Measurements from ENCODE around the gene FGFR1OP2.

Gene FGFR1OP2

DNA sequence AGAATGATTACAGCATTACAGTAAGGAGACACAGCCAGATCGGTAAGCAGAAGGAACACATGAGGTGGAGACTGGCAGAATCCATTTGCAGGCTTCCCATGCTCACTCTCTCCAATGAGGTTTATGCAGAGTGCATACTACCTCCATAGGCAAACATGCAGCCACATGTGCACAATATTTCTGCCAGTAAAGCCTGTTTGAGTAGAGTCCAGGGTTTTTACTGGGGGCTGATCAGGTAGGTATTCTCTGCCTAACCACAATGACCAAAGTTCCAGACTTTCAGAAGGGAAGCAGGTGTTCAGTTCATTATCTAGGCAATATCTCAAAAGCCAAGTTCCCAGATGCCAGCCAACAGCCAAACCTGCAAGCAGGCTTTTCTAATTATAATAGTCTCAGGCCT, 31.6 kb upstream of the FGFR1OP2 start:
- H3K4me3 ChIP-seq (ENCODE audit: control insufficient read depth, low read depth, low read length): no peak overlapping the region
- TF ChIP-seq, protein P1, sequence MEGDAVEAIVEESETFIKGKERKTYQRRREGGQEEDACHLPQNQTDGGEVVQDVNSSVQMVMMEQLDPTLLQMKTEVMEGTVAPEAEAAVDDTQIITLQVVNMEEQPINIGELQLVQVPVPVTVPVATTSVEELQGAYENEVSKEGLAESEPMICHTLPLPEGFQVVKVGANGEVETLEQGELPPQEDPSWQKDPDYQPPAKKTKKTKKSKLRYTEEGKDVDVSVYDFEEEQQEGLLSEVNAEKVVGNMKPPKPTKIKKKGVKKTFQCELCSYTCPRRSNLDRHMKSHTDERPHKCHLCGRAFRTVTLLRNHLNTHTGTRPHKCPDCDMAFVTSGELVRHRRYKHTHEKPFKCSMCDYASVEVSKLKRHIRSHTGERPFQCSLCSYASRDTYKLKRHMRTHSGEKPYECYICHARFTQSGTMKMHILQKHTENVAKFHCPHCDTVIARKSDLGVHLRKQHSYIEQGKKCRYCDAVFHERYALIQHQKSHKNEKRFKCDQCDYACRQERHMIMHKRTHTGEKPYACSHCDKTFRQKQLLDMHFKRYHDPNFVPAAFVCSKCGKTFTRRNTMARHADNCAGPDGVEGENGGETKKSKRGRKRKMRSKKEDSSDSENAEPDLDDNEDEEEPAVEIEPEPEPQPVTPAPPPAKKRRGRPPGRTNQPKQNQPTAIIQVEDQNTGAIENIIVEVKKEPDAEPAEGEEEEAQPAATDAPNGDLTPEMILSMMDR (IDR thresholded peaks at IDR 0.05; ENCODE audit: control insufficient read depth, insufficient read depth, low read depth, low read length, missing control alignments): no peak
- DNase-seq (ENCODE audit: low read depth): no peak

DNA sequence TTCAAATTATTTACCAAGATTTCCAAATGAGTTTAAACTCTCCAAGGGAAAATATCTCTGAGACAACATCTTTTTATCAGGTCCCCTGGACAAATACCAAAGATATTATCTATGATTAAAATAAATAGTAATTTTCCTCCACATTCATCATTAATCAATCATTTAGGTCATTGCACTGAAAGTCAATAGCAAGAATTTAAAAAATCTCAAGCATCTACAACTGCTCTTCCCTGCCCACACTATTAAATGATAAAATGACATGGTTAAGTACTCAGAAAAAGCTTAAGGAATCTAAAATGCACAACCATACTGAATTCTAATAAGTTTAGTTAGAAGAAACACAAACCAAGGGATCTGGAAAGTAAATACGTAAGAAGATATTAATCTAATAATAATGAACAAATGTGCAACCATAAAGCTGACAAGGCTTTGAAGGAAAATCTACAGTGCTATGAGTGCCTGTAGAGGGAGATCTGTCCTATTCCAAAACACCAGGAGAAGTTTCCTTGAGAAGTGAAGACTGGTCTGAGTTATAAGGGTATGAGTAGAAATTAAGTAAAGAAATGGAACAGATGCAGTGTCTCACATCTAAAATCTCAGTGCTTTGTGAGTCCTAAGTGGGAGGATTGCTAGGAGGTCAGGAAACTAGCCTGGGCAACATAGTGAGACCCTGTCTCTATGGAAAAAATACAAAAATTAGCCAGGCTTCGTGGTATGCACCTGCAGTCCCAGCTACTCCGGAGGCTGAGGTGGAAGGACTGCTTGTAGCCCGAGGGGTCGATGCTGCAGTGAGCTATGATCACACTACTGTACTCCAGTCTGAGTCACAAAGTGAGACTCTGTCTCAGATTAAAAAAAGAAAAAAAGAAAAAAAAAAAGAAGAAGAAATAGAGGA, 19.7 kb upstream of the FGFR1OP2 start:
- TF ChIP-seq, protein P1 (IDR thresholded peaks at IDR 0.05; ENCODE audit: control insufficient read depth, insufficient read depth, low read depth, low read length, missing control alignments): peak; percentile 32
- DNase-seq (ENCODE audit: low read depth): no peak
- H3K4me3 ChIP-seq (ENCODE audit: control insufficient read depth, low read depth, low read length): no peak overlapping the region

DNA sequence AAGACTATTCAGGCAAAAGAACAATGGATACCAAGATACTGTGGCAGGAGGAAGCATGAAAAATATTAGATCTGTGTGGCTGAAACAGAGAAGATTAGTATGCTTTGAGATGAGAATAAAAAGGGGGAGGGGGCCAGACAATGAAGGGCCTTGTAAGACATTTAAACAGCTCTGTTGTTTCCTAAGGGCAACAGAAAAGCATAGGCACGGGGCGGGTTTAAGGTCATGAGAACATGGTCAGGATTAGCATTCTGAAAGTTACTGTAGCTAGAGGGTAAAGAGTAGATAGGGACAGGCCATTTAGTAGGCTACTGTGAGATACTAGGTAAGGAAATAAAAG, 19.1 kb upstream of the FGFR1OP2 start:
- no peak overlapping the region for H3K4me3 ChIP-seq (ENCODE audit: control insufficient read depth, low read depth, low read length)
- no peak for DNase-seq (ENCODE audit: low read depth)
- TF ChIP-seq, protein P1 (IDR thresholded peaks at IDR 0.05; ENCODE audit: control insufficient read depth, insufficient read depth, low read depth, low read length, missing control alignments): no peak

DNA sequence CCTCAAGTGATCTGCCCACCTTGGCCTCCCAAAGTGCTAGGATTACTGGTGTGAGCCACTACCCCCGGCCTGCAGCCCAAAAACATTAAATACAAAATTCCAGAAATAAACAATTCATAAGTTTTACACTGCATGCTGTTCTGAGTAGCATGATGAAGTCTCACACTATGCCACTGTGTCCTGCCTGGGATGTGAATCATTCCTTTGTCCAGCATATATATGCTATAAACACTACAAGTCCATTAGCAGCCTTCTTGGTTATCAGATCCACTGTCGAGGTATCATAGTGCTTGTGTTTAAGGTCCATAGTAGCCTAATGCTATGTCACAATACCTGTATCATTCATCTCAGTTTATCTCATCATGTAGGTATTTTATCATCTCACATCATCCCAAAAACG, 16.4 kb upstream of the FGFR1OP2 start:
- TF ChIP-seq, protein P1 (IDR thresholded peaks at IDR 0.05; ENCODE audit: control insufficient read depth, insufficient read depth, low read depth, low read length, missing control alignments): no peak
- DNase-seq (ENCODE audit: low read depth): no peak
- H3K4me3 ChIP-seq (ENCODE audit: control insufficient read depth, low read depth, low read length): no peak overlapping the region

DNA sequence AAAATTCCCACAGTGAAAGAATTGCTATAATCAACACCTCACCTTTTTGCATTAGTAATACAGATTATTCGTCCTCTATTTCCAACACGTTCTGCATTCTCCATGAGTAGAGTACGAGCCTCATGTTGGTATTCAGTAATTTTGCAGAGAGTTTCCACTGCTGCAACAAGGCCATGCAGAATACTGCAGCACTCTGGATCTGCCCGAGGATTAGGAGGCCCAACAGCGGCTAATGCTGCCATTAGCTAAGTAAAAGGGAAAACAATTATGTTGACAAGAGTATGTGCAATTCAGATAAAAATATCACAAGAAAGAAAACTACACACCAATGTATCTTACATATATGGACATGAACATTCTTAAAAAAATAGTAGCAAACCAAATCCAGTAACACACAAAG, 9.6 kb upstream of the FGFR1OP2 start:
- no peak for DNase-seq (ENCODE audit: low read depth)

DNA sequence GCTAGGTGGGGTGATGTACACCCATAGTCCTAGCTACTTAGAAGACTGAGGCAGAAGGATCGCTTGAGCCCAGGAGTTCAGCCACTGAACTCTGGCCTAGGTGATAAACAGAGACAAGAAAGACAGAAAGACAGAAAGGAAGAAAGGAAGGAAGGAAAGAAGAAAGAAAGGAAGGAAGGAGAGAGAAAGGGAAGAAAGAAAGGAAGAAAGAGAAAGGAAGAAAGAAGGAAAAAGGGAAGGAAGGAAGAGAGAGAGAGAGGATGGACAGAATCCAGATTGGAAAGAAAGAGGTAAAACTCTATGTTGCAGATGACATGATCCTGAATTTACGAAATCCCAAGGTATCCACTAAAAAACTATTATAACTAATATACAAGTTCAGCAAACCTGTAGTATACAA, 8.7 kb upstream of the FGFR1OP2 start:
- DNase-seq (ENCODE audit: low read depth): no peak
- H3K4me3 ChIP-seq (ENCODE audit: control insufficient read depth, low read depth, low read length): no peak overlapping the region
- TF ChIP-seq, protein P1 (IDR thresholded peaks at IDR 0.05; ENCODE audit: control insufficient read depth, insufficient read depth, low read depth, low read length, missing control alignments): no peak

More for the DNA sequence above, 9.6 kb upstream of the FGFR1OP2 start:
- no peak overlapping the region for H3K4me3 ChIP-seq (ENCODE audit: control insufficient read depth, low read depth, low read length)
- TF ChIP-seq, protein P1 (IDR thresholded peaks at IDR 0.05; ENCODE audit: control insufficient read depth, insufficient read depth, low read depth, low read length, missing control alignments): no peak

Data from AG09309 (cell line).